ENCODE data around the gene ZNF385A. TPM values are rescaled to one million over a fixed set of nuclear protein-coding genes. Genes with fewer than 3 reads are reported as not detected.

Gene ZNF385A
- total and polyA plus RNA-seq, 2 of the 13 experiments (the other 11 are each of a cell fraction or from before 2014, with no cell fraction given) = 0.44 to 0.67 TPM

DNA sequence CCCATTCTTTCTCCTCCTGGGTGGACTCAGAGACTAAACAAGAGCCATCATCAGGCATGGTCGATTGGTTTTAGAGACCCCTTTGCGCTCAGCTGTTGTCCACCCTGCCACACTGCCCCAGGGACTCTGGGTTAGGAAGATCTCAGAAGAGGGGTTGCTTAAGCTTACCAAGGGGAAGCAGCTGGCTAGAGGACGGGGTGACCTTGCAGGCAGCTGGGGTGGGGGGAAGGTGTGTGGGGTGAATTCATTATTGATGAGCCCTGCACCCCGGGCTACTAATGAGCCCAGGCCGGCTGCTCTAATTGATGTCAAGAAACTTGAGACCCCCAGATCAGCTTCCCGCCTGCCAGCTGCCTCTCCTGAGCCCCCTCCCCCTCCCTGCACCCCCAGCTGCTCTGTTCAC is 8.7 kb upstream of the ZNF385A start (continued):
- TF ChIP-seq, protein P1, sequence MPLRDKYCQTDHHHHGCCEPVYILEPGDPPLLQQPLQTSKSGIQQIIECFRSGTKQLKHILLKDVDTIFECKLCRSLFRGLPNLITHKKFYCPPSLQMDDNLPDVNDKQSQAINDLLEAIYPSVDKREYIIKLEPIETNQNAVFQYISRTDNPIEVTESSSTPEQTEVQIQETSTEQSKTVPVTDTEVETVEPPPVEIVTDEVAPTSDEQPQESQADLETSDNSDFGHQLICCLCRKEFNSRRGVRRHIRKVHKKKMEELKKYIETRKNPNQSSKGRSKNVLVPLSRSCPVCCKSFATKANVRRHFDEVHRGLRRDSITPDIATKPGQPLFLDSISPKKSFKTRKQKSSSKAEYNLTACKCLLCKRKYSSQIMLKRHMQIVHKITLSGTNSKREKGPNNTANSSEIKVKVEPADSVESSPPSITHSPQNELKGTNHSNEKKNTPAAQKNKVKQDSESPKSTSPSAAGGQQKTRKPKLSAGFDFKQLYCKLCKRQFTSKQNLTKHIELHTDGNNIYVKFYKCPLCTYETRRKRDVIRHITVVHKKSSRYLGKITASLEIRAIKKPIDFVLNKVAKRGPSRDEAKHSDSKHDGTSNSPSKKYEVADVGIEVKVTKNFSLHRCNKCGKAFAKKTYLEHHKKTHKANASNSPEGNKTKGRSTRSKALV (CRISPR knock-in tag; IDR thresholded peaks at IDR 0.05) = no peak
- TF ChIP-seq, protein P2, sequence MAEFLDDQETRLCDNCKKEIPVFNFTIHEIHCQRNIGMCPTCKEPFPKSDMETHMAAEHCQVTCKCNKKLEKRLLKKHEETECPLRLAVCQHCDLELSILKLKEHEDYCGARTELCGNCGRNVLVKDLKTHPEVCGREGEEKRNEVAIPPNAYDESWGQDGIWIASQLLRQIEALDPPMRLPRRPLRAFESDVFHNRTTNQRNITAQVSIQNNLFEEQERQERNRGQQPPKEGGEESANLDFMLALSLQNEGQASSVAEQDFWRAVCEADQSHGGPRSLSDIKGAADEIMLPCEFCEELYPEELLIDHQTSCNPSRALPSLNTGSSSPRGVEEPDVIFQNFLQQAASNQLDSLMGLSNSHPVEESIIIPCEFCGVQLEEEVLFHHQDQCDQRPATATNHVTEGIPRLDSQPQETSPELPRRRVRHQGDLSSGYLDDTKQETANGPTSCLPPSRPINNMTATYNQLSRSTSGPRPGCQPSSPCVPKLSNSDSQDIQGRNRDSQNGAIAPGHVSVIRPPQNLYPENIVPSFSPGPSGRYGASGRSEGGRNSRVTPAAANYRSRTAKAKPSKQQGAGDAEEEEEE (CRISPR knock-in tag; IDR thresholded peaks at IDR 0.05; ENCODE audit: borderline replicate concordance) = no peak
- TF ChIP-seq POLR2G (IDR thresholded peaks at IDR 0.05; ENCODE audit: low read depth, low read length) (no peak), PCBP2 (optimal IDR thresholded peaks at IDR 0.05; ENCODE audit: low read depth, low read length, poor library complexity, severe bottlenecking) (no peak)

DNA sequence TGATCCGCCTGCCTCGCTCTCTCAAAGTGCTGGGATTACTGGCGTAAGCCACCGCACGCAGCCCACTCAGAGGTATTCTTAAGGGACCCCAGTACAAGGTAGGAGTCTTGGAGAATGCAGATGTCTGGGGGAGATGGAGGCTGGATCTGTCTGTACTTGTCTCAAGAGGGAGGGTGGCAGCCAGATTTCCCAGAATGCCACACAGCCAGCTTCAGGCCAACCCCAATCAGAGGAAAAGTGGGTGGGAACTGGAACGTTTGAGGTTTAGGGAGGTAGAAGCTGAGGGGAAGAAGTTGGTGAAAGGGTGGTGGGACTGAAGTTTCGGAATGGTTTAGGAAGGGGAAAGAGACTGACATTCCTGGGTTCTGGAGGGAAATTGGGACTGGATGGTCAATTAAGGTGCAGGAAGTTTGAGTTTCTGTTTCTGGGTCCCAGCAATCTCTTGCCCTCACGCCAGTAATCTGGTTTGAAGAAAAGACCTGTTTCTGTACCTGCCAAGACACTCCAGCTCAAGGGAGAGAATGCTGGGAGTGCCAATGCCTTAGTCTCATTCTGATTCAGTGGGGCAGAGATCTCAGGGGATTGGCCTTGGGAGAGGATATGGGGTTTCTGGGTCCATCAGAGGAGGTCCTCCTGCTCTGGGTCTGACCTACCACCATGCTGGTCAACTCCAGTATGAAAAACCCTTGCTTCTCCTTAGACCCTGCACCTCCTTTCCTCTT is 8.1 kb upstream of the ZNF385A start:
- no peak overlapping the region for H3K27ac ChIP-seq (ENCODE audit: extremely low read length, insufficient read depth, low read length)
- 72% methylated on average over 8 of the region's 8 CpGs for WGBS (ENCODE audit: low lambda C conversion rate)
- POLR2A ChIA-PET = no interaction called here
- FAIRE-seq (no peak), DNase-seq (ENCODE audit: low spot score) (no peak), ATAC-seq (no peak)
- intact Hi-C loops (cut with micrococcal nuclease; ENCODE audit: unreplicated experiment) (no loop called here), in situ Hi-C loops (cut with HindIII; ENCODE audit: extremely low pct_ligation_motif_present, low pct_unique_long_range_greater_than_20kb) (no loop called here)
- H3K27me3 ChIP-seq (ENCODE audit: control insufficient read depth in 1 of 2, insufficient read depth in 2 of 2, low read length in 2 of 2) = peaks cover 0 to 2% of the 10 kb centered on the region in 2 experiments; a peak in 2 of 5 replicates
- peaks cover 12% of the 10 kb centered on the region; the same call in 1 of the 2 replicates for H3K4me1 ChIP-seq (ENCODE audit: insufficient read depth, low read length)
- H3K9ac ChIP-seq (ENCODE audit: insufficient read depth, low read depth, low read length) = no peak overlapping the region
- H3K79me2 ChIP-seq (ENCODE audit: insufficient read depth, low read length) = no peaks in the 10 kb centered on the region
- no peaks in the 10 kb centered on the region for H4K20me1 ChIP-seq (ENCODE audit: insufficient read depth, low read length)
- H3K9me3 ChIP-seq (ENCODE audit: low read length) = no peaks in the 10 kb centered on the region
- no peaks in the 10 kb centered on the region for H3K36me3 ChIP-seq (replicated peaks in 1 of 2; ENCODE audit: control insufficient read depth in 1 of 2, insufficient read depth in 2 of 2, low read length in 2 of 2)
- H3K4me3 ChIP-seq (replicated peaks in 1 of 3; ENCODE audit: insufficient read depth in 1 of 3, low read depth in 2 of 3, low read length in 3 of 3) = no peak overlapping the region
- H3K4me2 ChIP-seq (ENCODE audit: low read depth, low read length) = no peak overlapping the region
- no peak overlapping the region for H2AFZ ChIP-seq (ENCODE audit: low read length)
- CTCF ChIA-PET (ENCODE audit: low intra/inter-chr PET ratio, low total read pairs) = no interaction called here
- no TSS peak for BruUV-seq (replicated peaks)
- TF ChIP-seq ZFP36 (IDR thresholded peaks at IDR 0.05; ENCODE audit: borderline replicate concordance, low read depth, low read length, partially characterized antibody) (no peak), MED8 (CRISPR knock-in tag; IDR thresholded peaks at IDR 0.05; ENCODE audit: insufficient replicate concordance) (no peak), ZNF20 (CRISPR knock-in tag; IDR thresholded peaks at IDR 0.05) (no peak)
- TF ChIP-seq, protein P3, sequence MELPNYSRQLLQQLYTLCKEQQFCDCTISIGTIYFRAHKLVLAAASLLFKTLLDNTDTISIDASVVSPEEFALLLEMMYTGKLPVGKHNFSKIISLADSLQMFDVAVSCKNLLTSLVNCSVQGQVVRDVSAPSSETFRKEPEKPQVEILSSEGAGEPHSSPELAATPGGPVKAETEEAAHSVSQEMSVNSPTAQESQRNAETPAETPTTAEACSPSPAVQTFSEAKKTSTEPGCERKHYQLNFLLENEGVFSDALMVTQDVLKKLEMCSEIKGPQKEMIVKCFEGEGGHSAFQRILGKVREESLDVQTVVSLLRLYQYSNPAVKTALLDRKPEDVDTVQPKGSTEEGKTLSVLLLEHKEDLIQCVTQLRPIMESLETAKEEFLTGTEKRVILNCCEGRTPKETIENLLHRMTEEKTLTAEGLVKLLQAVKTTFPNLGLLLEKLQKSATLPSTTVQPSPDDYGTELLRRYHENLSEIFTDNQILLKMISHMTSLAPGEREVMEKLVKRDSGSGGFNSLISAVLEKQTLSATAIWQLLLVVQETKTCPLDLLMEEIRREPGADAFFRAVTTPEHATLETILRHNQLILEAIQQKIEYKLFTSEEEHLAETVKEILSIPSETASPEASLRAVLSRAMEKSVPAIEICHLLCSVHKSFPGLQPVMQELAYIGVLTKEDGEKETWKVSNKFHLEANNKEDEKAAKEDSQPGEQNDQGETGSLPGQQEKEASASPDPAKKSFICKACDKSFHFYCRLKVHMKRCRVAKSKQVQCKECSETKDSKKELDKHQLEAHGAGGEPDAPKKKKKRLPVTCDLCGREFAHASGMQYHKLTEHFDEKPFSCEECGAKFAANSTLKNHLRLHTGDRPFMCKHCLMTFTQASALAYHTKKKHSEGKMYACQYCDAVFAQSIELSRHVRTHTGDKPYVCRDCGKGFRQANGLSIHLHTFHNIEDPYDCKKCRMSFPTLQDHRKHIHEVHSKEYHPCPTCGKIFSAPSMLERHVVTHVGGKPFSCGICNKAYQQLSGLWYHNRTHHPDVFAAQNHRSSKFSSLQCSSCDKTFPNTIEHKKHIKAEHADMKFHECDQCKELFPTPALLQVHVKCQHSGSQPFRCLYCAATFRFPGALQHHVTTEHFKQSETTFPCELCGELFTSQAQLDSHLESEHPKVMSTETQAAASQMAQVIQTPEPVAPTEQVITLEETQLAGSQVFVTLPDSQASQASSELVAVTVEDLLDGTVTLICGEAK (IDR thresholded peaks at IDR 0.05) = no peak
- TF ChIP-seq, protein P3 (CRISPR knock-in tag; IDR thresholded peaks at IDR 0.05) = no peak

Data from HepG2 (cell line).